B cell (primary cell): ENCODE measurements around the gene CNRIP1.

Experiments used
- EZH2 ChIP-seq: IDR thresholded peaks from 2 replicates; pipeline ENCODE4 v1.6.1; 2012; ENCODE audit warnings: borderline replicate concordance, low read depth, mild to moderate bottlenecking, moderate library complexity, low read length; ENCODE audit not compliant: insufficient read depth, poor library complexity, severe bottlenecking
- TF ChIP-seq, protein P1 (sequence below): fragments of 200-600 bp; IDR thresholded peaks from one replicate; pipeline ENCODE4 v1.8.0; 2022; ENCODE audit warnings: antibody characterized with exemption, mild to moderate bottlenecking

DNA sequence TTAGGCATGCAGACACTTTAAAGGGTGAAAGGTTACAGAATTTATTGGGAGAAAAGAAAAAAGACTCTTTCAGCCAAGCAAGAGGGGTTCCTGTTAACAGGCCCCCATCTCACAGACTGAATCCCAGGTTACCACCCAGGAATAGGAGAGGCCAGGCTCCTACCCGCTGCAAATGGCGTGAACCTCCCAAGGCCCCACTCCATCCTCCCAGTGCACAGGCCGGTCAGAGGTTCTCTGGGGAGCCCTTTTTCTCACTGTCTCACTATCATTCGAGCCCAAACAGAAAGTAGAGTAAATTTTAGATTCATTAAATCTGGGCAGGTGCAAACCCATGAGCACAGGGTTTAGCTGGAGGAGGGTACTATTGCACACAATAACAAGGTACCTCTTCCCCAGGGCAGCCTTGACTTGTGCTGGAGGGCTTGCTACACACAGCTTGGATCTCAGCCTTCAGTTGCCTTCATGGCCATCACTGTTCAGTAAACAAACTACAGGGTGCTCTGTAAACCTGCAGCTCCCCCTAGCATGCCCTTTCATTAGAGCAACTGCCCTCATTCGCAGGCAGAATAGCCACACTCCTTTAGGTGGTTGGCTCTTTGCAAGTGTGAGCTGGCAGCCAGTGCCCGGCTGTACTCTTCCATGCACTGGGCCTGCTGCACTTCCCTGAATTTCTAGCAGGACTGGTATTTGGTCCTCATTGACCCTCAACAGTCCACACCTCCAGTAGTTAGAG, 38.0 kb upstream of the CNRIP1 start:
- TF ChIP-seq, protein P1, sequence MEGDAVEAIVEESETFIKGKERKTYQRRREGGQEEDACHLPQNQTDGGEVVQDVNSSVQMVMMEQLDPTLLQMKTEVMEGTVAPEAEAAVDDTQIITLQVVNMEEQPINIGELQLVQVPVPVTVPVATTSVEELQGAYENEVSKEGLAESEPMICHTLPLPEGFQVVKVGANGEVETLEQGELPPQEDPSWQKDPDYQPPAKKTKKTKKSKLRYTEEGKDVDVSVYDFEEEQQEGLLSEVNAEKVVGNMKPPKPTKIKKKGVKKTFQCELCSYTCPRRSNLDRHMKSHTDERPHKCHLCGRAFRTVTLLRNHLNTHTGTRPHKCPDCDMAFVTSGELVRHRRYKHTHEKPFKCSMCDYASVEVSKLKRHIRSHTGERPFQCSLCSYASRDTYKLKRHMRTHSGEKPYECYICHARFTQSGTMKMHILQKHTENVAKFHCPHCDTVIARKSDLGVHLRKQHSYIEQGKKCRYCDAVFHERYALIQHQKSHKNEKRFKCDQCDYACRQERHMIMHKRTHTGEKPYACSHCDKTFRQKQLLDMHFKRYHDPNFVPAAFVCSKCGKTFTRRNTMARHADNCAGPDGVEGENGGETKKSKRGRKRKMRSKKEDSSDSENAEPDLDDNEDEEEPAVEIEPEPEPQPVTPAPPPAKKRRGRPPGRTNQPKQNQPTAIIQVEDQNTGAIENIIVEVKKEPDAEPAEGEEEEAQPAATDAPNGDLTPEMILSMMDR, result peak; percentile 34
- TF ChIP-seq EZH2, result no peak
